Measurements from ENCODE around the gene PLPPR1. TPM values are rescaled to one million over a fixed set of nuclear protein-coding genes. Genes with fewer than 3 reads are reported as not detected.

Gene PLPPR1
- total RNA-seq, 1 experiment from 2014 or later, result 0.15 TPM

GRCh38 chr9:101209670-101210069 is 181.1 kb downstream of the PLPPR1 start:
- DNase-seq (ENCODE audit: low spot score), result no peak

- no peak for DNase-seq (ENCODE audit: low spot score)
These were observed 184.1 kb downstream of the PLPPR1 start for GRCh38 chr9:101212661-101213060.

GRCh38 chr9:101219030-101219429 is 190.5 kb downstream of the PLPPR1 start:
- DNase-seq (ENCODE audit: low spot score), result no peak

- no peak for DNase-seq (ENCODE audit: low spot score)
These were observed 191.8 kb downstream of the PLPPR1 start for GRCh38 chr9:101220341-101220740.

- DNase-seq (ENCODE audit: low spot score), result no peak
These were observed 196.7 kb downstream of the PLPPR1 start for GRCh38 chr9:101225271-101225670.

- no peak for DNase-seq (ENCODE audit: low spot score)
These were observed 197.6 kb downstream of the PLPPR1 start for GRCh38 chr9:101226161-101226560.

GRCh38 chr9:101226803-101227202 is 198.3 kb downstream of the PLPPR1 start:
- DNase-seq (ENCODE audit: low spot score), result peak; percentile 15

- DNase-seq (ENCODE audit: low spot score), result no peak
These were observed 201.1 kb downstream of the PLPPR1 start for GRCh38 chr9:101229606-101230005.

- no peak for DNase-seq (ENCODE audit: low spot score)
These were observed 204.0 kb downstream of the PLPPR1 start for GRCh38 chr9:101232405-101232977.

- peak; percentile 39 for DNase-seq (ENCODE audit: low spot score)
These were observed 206.8 kb downstream of the PLPPR1 start for GRCh38 chr9:101235105-101235866.

- no peak for DNase-seq (ENCODE audit: low spot score)
These were observed 214.1 kb downstream of the PLPPR1 start for GRCh38 chr9:101242651-101243050.

GRCh38 chr9:101246691-101247090 is 218.2 kb downstream of the PLPPR1 start:
- DNase-seq (ENCODE audit: low spot score), result no peak

- no peak for DNase-seq (ENCODE audit: low spot score)
These were observed 218.8 kb downstream of the PLPPR1 start for GRCh38 chr9:101247297-101247696.

- DNase-seq (ENCODE audit: low spot score), result no peak
These were observed 226.4 kb downstream of the PLPPR1 start for GRCh38 chr9:101254733-101255433.

- no peak for DNase-seq (ENCODE audit: low spot score)
These were observed 236.2 kb downstream of the PLPPR1 start for GRCh38 chr9:101264727-101265126.

GRCh38 chr9:101265261-101265660 is 236.7 kb downstream of the PLPPR1 start:
- no peak for DNase-seq (ENCODE audit: low spot score)

GRCh38 chr9:101268426-101268825 is 239.9 kb downstream of the PLPPR1 start:
- DNase-seq (ENCODE audit: low spot score), result no peak

GRCh38 chr9:101269591-101270283 is 241.2 kb downstream of the PLPPR1 start:
- no peak for DNase-seq (ENCODE audit: low spot score)

- DNase-seq (ENCODE audit: low spot score), result no peak
These were observed 241.8 kb downstream of the PLPPR1 start for GRCh38 chr9:101270302-101270701.

GRCh38 chr9:101271102-101271501 is 242.6 kb downstream of the PLPPR1 start:
- no peak for DNase-seq (ENCODE audit: low spot score)

GRCh38 chr9:101274971-101275768 is 246.6 kb downstream of the PLPPR1 start:
- DNase-seq (ENCODE audit: low spot score), result no peak

All from HT-29 (cell line).